ENCODE measurements around the gene NISCH. TPM values are rescaled to one million over a fixed set of nuclear protein-coding genes. Genes with fewer than 3 reads are reported as not detected.

NISCH gene
- total RNA-seq, 1 experiment from 2014 or later: 104 TPM

- peaks cover 21 to 24% of the 10 kb centered on the region in 2 experiments for H3K4me1 Mint-ChIP-seq
- H3K79me1 ChIP-seq (ENCODE audit: insufficient read depth, low read depth, low read length, poor library complexity, severe bottlenecking): no peaks in the 10 kb centered on the region
- no peaks in the 10 kb centered on the region for H3K9me3 Mint-ChIP-seq
- no peaks in the 10 kb centered on the region for H3K27me3 ChIP-seq (ENCODE audit: insufficient read depth, low read length)
- no peak overlapping the region for H3K4ac ChIP-seq (ENCODE audit: low read depth, low read length)
- no peak overlapping the region for H3T11ph ChIP-seq (ENCODE audit: low read length)
- H3K79me2 ChIP-seq (ENCODE audit: insufficient read depth, low read length): no peaks in the 10 kb centered on the region
- H4K91ac ChIP-seq (ENCODE audit: insufficient read length, low read depth, low read length): no peak overlapping the region
- no peak for TF ChIP-seq CTCF (conservative IDR thresholded peaks at IDR 0.05)
- H2BK12ac ChIP-seq (ENCODE audit: insufficient read length, low read depth, low read length): no peak overlapping the region
- H3K4me2 ChIP-seq (ENCODE audit: insufficient read depth, insufficient read length, low read length): no peak overlapping the region
- H2AK5ac ChIP-seq (ENCODE audit: insufficient read length, low read length): no peak overlapping the region
- H3K4me1 ChIP-seq (ENCODE audit: insufficient read depth, low read length): no peaks in the 10 kb centered on the region; the same call in 1 of the 2 replicates
- H3K27ac Mint-ChIP-seq: no peak overlapping the region
- no peak overlapping the region for H3K4me3 Mint-ChIP-seq
- H3K27me3 Mint-ChIP-seq (ENCODE audit: low read depth): peaks cover 6% of the 10 kb centered on the region
- no peak overlapping the region for H2BK120ac ChIP-seq (ENCODE audit: low read depth, low read length, poor library complexity, severe bottlenecking)
- H3K23ac ChIP-seq (ENCODE audit: insufficient read length, low read depth, low read length): no peak overlapping the region
- no peak overlapping the region for H2AFZ ChIP-seq (ENCODE audit: low read length)
- H4K5ac ChIP-seq (ENCODE audit: insufficient read length, low read depth, low read length): no peak overlapping the region
- no peak overlapping the region for H2BK5ac ChIP-seq (ENCODE audit: insufficient read length, low read length)
- H3K9me3 ChIP-seq (ENCODE audit: control insufficient read depth, low read depth, low read length): no peaks in the 10 kb centered on the region
- H4K8ac ChIP-seq (replicated peaks; ENCODE audit: insufficient read length, low read depth, low read length): no peak overlapping the region
- no peak overlapping the region for H3K27ac ChIP-seq (ENCODE audit: insufficient read length, low read depth, low read length)
- H3K9ac ChIP-seq (ENCODE audit: extremely low read depth, insufficient read length, low read length): no peak overlapping the region
- H3K36me3 Mint-ChIP-seq (ENCODE audit: insufficient read depth in 1 of 3, low read depth in 3 of 3): no peaks in the 10 kb centered on the region; a peak in 1 of 7 replicates
- WGBS (ENCODE audit: extremely low coverage, insufficient read length, low lambda C conversion rate): no CpG with 5 or more reads among the region's 4 CpGs
- no peak overlapping the region for H3K18ac ChIP-seq (ENCODE audit: insufficient read length, low read depth, low read length)
- no peak overlapping the region for H2BK20ac ChIP-seq (ENCODE audit: low read depth, low read length, poor library complexity, severe bottlenecking)
- H2BK15ac ChIP-seq (ENCODE audit: low read depth, low read length): no peak overlapping the region
- no peaks in the 10 kb centered on the region for H3K23me2 ChIP-seq (ENCODE audit: insufficient read length, low read depth, low read length, poor library complexity, severe bottlenecking)
- H4K20me1 ChIP-seq (ENCODE audit: control insufficient read depth, insufficient read depth, insufficient read length): no peaks in the 10 kb centered on the region
- H3K56ac ChIP-seq (ENCODE audit: insufficient read length, low read depth, low read length): no peak overlapping the region
- H3K14ac ChIP-seq (ENCODE audit: insufficient read depth, low read length): no peak overlapping the region
- peak; percentile 32 for DNase-seq
Measured at GRCh38 chr3:52446042-52446441, 9.4 kb upstream of the NISCH start.

Measured in H9 (cell line).